Fibroblast of peridontal ligament (primary cell): ENCODE measurements around the gene RASL12.
"Not testable (repeated sequence)": the region's sequence is repeated elsewhere in the genome, so short reads cannot be mapped to it uniquely, and the experiment has no call there.

Source experiments
- DNase-seq: peaks from one replicate; pipeline ENCODE4 v3.0.0-alpha.2; 2010; ENCODE audit errors: extremely low read depth

RASL12 gene

GRCh38 chr15:65075607-65076395, 8.0 kb upstream of the RASL12 start:
- not testable (repeated sequence) for DNase-seq

- DNase-seq = not testable (repeated sequence)
Observed at GRCh38 chr15:65074946-65075345, 7.2 kb upstream of the RASL12 start.

GRCh38 chr15:65072617-65073016, 4.8 kb upstream of the RASL12 start:
- DNase-seq = no peak

GRCh38 chr15:65072027-65072426, 4.2 kb upstream of the RASL12 start:
- DNase-seq = peak; percentile 22

GRCh38 chr15:65071381-65071811, 3.6 kb upstream of the RASL12 start:
- DNase-seq = no peak

- DNase-seq = no peak
Observed at GRCh38 chr15:65069779-65070546, 2.2 kb upstream of the RASL12 start.

- peak; percentile 99 for DNase-seq
Observed at GRCh38 chr15:65069179-65069578, 1.4 kb upstream of the RASL12 start.

- DNase-seq = peak; percentile 82
Observed at GRCh38 chr15:65068403-65068788, 605 bp upstream of the RASL12 start.

GRCh38 chr15:65067317-65067644, 510 bp downstream of the RASL12 start:
- no peak for DNase-seq

GRCh38 chr15:65066635-65067316, 1.0 kb downstream of the RASL12 start:
- DNase-seq = no peak

- peak; percentile 27 for DNase-seq
Observed at GRCh38 chr15:65066001-65066634, 1.7 kb downstream of the RASL12 start.

- DNase-seq = no peak
Observed at GRCh38 chr15:65062726-65063125, 5.1 kb downstream of the RASL12 start.

- no peak for DNase-seq
Observed at GRCh38 chr15:65062061-65062460, 5.7 kb downstream of the RASL12 start.

- no peak for DNase-seq
Observed at GRCh38 chr15:65060641-65061397, 7.0 kb downstream of the RASL12 start.

- no peak for DNase-seq
Observed at GRCh38 chr15:65059931-65060596, 7.7 kb downstream of the RASL12 start.

GRCh38 chr15:65059369-65059750, 8.4 kb downstream of the RASL12 start:
- no peak for DNase-seq

- DNase-seq = no peak
Observed at GRCh38 chr15:65058394-65059368, 9.1 kb downstream of the RASL12 start.

GRCh38 chr15:65057549-65057940, 10.2 kb downstream of the RASL12 start:
- no peak for DNase-seq

GRCh38 chr15:65056868-65057548, 10.8 kb downstream of the RASL12 start:
- DNase-seq = no peak
